ENCODE data around the gene KLK10.

KLK10 gene

DNA sequence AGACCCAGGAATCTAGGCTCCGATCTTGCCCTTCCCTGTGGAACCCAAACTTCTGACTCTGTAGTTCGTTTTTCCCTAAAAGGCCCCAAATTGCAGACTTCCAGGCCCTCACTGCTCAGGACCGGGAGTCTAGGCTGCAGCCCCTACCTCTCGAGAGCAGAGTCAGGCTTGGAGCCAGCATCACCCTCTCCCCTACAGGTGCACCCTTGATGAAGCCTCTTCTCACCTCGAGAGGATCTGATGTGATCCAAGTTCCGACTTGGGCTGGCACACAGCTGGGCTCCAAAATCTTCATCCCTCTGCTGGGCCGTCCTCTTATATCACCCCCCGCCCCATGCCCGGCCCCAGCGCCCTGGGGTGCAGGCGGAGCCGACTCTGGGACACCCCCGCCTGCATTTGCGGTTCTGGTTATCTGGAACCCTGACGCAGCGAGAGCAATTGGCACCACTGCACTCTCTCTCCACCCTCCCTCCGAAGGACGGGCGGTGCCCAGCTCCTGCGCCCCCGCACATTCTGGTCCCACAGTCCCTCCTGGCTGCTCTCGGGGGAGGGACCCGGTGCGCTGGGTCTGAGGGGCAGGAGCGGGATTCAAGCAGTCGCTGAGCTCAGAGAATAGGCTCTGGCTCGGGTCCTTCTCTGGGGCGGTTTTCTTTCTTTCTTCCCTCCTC is 35.8 kb downstream of the KLK10 start, which contains the start of gene KLK7:
TSS of gene KLK7 (minus strand) at position 293 of the 668 bp plus-strand sequence. CDS start 1,518 bp downstream, outside the sequence.
- no peak within 1 kb of the TSS for H2AK5ac ChIP-seq (ENCODE audit: low read length)
- no peak within 1 kb of the TSS for H4K5ac ChIP-seq (ENCODE audit: low read length)
- H2BK5ac ChIP-seq (ENCODE audit: low read length), result no peak within 1 kb of the TSS
- H3K4me2 ChIP-seq (ENCODE audit: low read length), result peak within 1 kb of the TSS; percentile 15
- H4K8ac ChIP-seq (ENCODE audit: low read depth, low read length), result no peak within 1 kb of the TSS
- H3K23ac ChIP-seq (ENCODE audit: low read length), result no peak within 1 kb of the TSS
- no peak within 1 kb of the TSS for H3K27ac ChIP-seq (ENCODE audit: low read depth, low read length)
- H3K4me3 ChIP-seq (ENCODE audit: low read length), result no peak within 1 kb of the TSS
- peak within 1 kb of the TSS; percentile 25 for H3K56ac ChIP-seq (ENCODE audit: low read length)
- H3K18ac ChIP-seq (ENCODE audit: low read length), result no peak within 1 kb of the TSS
- no peak for DNase-seq
- no peak within 1 kb of the TSS for H3K4ac ChIP-seq (ENCODE audit: low read depth, low read length)
- no peak within 1 kb of the TSS for H2BK120ac ChIP-seq (ENCODE audit: low read depth, low read length)
- no peaks in the 10 kb centered on the region for H3K79me2 ChIP-seq (ENCODE audit: control insufficient read depth, insufficient read depth, low read length)
- no CpG with 5 or more reads among the region's 28 CpGs for WGBS (ENCODE audit: extremely low coverage, insufficient coverage, low lambda C conversion rate)
- no peak within 1 kb of the TSS for H2BK15ac ChIP-seq (replicated peaks; ENCODE audit: low read depth)
- H3K79me1 ChIP-seq (ENCODE audit: low read length), result no peaks in the 10 kb centered on the region
- no peak within 1 kb of the TSS for H3K9ac ChIP-seq (ENCODE audit: low read length)
- no peaks in the 10 kb centered on the region for H3K36me3 ChIP-seq (ENCODE audit: control insufficient read depth, insufficient read depth, low read length)
- H3K4me1 ChIP-seq (ENCODE audit: control insufficient read depth, low read depth, low read length), result no peaks in the 10 kb centered on the region
- no peaks in the 10 kb centered on the region for H3K27me3 ChIP-seq (ENCODE audit: insufficient read depth, low read length, poor library complexity)

DNA sequence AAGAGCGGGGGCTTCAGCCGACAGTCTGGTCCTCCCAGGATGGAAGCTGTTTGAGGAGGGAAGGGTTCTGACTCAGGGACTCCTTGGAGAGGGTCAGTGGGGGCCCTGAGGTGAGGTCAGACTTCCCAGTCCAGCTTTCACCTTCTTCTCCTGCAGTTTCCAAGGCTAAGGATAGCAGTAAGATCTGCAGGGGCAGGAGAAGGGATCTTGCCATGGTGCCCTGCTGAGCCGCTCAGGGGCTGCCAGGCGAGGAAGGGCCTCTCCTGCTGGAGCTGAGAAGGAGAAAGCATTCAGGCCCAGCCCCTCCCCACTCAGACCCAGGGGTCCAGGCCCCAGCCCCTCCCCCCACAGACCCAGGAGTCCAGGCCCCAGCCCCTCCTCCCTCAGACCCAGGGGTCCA is 37.3 kb downstream of the KLK10 start:
- Histone ChIP-seq H3K56ac (ENCODE audit: low read length) (no peak overlapping the region), H3K4me1 (ENCODE audit: control insufficient read depth, low read depth, low read length) (no peaks in the 10 kb centered on the region), H4K5ac (ENCODE audit: low read length) (no peak overlapping the region), H3K27ac (ENCODE audit: low read depth, low read length) (no peak overlapping the region), H3K79me2 (ENCODE audit: control insufficient read depth, insufficient read depth, low read length) (no peaks in the 10 kb centered on the region), H3K18ac (ENCODE audit: low read length) (no peak overlapping the region), H2BK15ac (replicated peaks; ENCODE audit: low read depth) (no peak overlapping the region), H2BK120ac (ENCODE audit: low read depth, low read length) (no peak overlapping the region), H3K4ac (ENCODE audit: low read depth, low read length) (no peak overlapping the region), H3K4me2 (ENCODE audit: low read length) (no peak overlapping the region), H3K4me3 (ENCODE audit: low read length) (no peak overlapping the region), H3K9ac (ENCODE audit: low read length) (no peak overlapping the region), H3K23ac (ENCODE audit: low read length) (no peak overlapping the region), H2BK5ac (ENCODE audit: low read length) (no peak overlapping the region), H3K27me3 (ENCODE audit: insufficient read depth, low read length, poor library complexity) (no peaks in the 10 kb centered on the region), H3K36me3 (ENCODE audit: control insufficient read depth, insufficient read depth, low read length) (no peaks in the 10 kb centered on the region), H4K8ac (ENCODE audit: low read depth, low read length) (no peak overlapping the region), H3K79me1 (ENCODE audit: low read length) (no peaks in the 10 kb centered on the region), H2AK5ac (ENCODE audit: low read length) (no peak overlapping the region)
- WGBS (ENCODE audit: extremely low coverage, insufficient coverage, low lambda C conversion rate), result no CpG with 5 or more reads among the region's 4 CpGs
- no peak for DNase-seq

DNA sequence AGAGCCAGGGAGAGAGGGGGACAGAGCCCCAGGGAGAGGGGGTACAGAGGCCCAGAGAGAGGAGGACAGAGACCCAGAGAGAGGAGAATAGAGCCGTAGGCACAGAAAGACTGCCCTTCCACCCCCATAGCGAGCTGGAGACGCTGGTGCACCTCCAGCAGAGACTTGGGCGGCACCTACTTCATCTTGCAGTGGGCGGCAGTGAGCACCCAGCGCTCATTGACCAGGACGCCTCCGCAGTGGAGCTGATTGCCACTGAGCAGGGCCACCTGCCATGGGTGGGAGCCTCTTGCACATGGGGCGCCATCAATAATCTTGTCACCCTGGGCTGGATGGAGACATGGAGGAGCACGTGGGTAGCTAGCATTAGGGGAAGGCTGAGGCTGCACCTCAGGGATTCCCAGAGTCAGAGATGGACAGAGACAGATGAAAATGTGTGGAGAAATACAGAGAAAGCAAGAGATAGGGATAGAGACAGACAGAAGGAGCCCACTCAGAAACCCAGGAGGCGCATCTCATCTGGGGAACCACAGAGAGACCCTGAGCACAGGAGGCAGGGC is 37.8 kb downstream of the KLK10 start:
- no CpG with 5 or more reads among the region's 11 CpGs for WGBS (ENCODE audit: extremely low coverage, insufficient coverage, low lambda C conversion rate)
- no peak overlapping the region for H3K4ac ChIP-seq (ENCODE audit: low read depth, low read length)
- H3K79me1 ChIP-seq (ENCODE audit: low read length), result no peaks in the 10 kb centered on the region
- H3K79me2 ChIP-seq (ENCODE audit: control insufficient read depth, insufficient read depth, low read length), result no peaks in the 10 kb centered on the region
- no peaks in the 10 kb centered on the region for H3K4me1 ChIP-seq (ENCODE audit: control insufficient read depth, low read depth, low read length)
- H4K8ac ChIP-seq (ENCODE audit: low read depth, low read length), result no peak overlapping the region
- H3K56ac ChIP-seq (ENCODE audit: low read length), result no peak overlapping the region
- H3K27ac ChIP-seq (ENCODE audit: low read depth, low read length), result no peak overlapping the region
- no peak overlapping the region for H2BK15ac ChIP-seq (replicated peaks; ENCODE audit: low read depth)
- H2BK120ac ChIP-seq (ENCODE audit: low read depth, low read length), result no peak overlapping the region
- no peak overlapping the region for H3K18ac ChIP-seq (ENCODE audit: low read length)
- no peak overlapping the region for H2AK5ac ChIP-seq (ENCODE audit: low read length)
- no peak overlapping the region for H3K9ac ChIP-seq (ENCODE audit: low read length)
- H3K23ac ChIP-seq (ENCODE audit: low read length), result no peak overlapping the region
- no peak overlapping the region for H3K4me3 ChIP-seq (ENCODE audit: low read length)
- no peaks in the 10 kb centered on the region for H3K36me3 ChIP-seq (ENCODE audit: control insufficient read depth, insufficient read depth, low read length)
- no peak for DNase-seq
- H2BK5ac ChIP-seq (ENCODE audit: low read length), result no peak overlapping the region
- H3K4me2 ChIP-seq (ENCODE audit: low read length), result no peak overlapping the region
- no peaks in the 10 kb centered on the region for H3K27me3 ChIP-seq (ENCODE audit: insufficient read depth, low read length, poor library complexity)
- no peak overlapping the region for H4K5ac ChIP-seq (ENCODE audit: low read length)

DNA sequence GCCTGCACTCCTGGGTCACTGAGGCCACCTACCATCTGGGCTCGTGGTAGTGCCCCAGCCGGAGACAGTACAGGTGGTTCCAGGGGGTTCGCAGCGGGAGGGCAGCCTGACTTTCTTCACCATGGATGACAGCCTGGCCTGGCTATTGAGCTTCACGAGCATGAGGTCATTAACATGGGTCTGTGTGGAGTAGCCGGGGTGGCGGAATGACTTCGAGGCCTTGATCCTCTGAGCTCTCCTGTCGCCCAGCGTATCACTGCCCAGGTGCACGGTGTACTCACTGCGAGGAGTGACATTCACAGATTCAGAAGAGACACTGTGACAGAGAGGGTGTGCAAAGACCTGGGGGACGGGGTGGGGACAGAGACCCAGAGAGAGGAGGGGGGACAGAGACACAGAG is 39.3 kb downstream of the KLK10 start:
- H3K4me1 ChIP-seq (ENCODE audit: control insufficient read depth, low read depth, low read length), result no peaks in the 10 kb centered on the region
- H2AK5ac ChIP-seq (ENCODE audit: low read length), result no peak overlapping the region
- peak; percentile 31 for DNase-seq

DNA sequence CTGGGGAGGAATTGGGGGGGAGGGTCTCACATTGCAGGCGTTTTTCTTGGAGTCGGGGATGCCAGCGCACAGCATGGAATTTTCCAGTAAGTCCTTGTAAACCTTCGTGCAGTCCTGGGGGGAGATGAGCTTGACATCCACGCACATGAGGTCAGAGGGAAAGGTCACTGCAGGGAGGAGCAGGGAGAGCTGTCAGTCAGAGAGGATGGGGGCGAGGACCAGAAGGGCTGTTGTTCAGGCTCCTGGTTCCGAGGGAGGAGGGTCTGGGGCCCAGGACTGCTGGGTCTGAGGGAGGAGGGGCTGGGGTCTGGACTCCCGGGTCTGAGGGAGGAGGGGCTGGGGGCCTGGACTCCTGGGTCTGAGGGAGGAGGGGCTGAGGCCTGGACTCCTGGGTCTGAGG is 39.8 kb downstream of the KLK10 start:
- peak; percentile 18 for DNase-seq
- H3K9ac ChIP-seq (ENCODE audit: low read length), result no peak overlapping the region
- H2BK5ac ChIP-seq (ENCODE audit: low read length), result no peak overlapping the region
- no peaks in the 10 kb centered on the region for H3K36me3 ChIP-seq (ENCODE audit: control insufficient read depth, insufficient read depth, low read length)
- H3K79me1 ChIP-seq (ENCODE audit: low read length), result no peaks in the 10 kb centered on the region
- H3K27ac ChIP-seq (ENCODE audit: low read depth, low read length), result no peak overlapping the region
- no peak overlapping the region for H3K4ac ChIP-seq (ENCODE audit: low read depth, low read length)
- no peak overlapping the region for H2AK5ac ChIP-seq (ENCODE audit: low read length)
- no peaks in the 10 kb centered on the region for H3K79me2 ChIP-seq (ENCODE audit: control insufficient read depth, insufficient read depth, low read length)
- no peak overlapping the region for H3K18ac ChIP-seq (ENCODE audit: low read length)
- WGBS (ENCODE audit: extremely low coverage, insufficient coverage, low lambda C conversion rate), result no CpG with 5 or more reads among the region's 8 CpGs
- H4K5ac ChIP-seq (ENCODE audit: low read length), result no peak overlapping the region
- H3K4me3 ChIP-seq (ENCODE audit: low read length), result no peak overlapping the region
- no peak overlapping the region for H2BK15ac ChIP-seq (replicated peaks; ENCODE audit: low read depth)
- H3K23ac ChIP-seq (ENCODE audit: low read length), result no peak overlapping the region
- H3K56ac ChIP-seq (ENCODE audit: low read length), result no peak overlapping the region
- H2BK120ac ChIP-seq (ENCODE audit: low read depth, low read length), result no peak overlapping the region
- no peaks in the 10 kb centered on the region for H3K4me1 ChIP-seq (ENCODE audit: control insufficient read depth, low read depth, low read length)
- no peak overlapping the region for H4K8ac ChIP-seq (ENCODE audit: low read depth, low read length)
- H3K4me2 ChIP-seq (ENCODE audit: low read length), result no peak overlapping the region
- H3K27me3 ChIP-seq (ENCODE audit: insufficient read depth, low read length, poor library complexity), result no peaks in the 10 kb centered on the region

More for the DNA sequence above, 39.3 kb downstream of the KLK10 start:
- Histone ChIP-seq H4K5ac (ENCODE audit: low read length) (no peak overlapping the region), H3K4me2 (ENCODE audit: low read length) (no peak overlapping the region), H3K23ac (ENCODE audit: low read length) (no peak overlapping the region), H3K18ac (ENCODE audit: low read length) (no peak overlapping the region), H3K27me3 (ENCODE audit: insufficient read depth, low read length, poor library complexity) (no peaks in the 10 kb centered on the region), H3K4ac (ENCODE audit: low read depth, low read length) (no peak overlapping the region), H4K8ac (ENCODE audit: low read depth, low read length) (no peak overlapping the region), H3K9ac (ENCODE audit: low read length) (no peak overlapping the region), H2BK120ac (ENCODE audit: low read depth, low read length) (no peak overlapping the region), H3K56ac (ENCODE audit: low read length) (no peak overlapping the region), H3K79me1 (ENCODE audit: low read length) (no peaks in the 10 kb centered on the region), H3K36me3 (ENCODE audit: control insufficient read depth, insufficient read depth, low read length) (no peaks in the 10 kb centered on the region), H2BK15ac (replicated peaks; ENCODE audit: low read depth) (no peak overlapping the region), H2BK5ac (ENCODE audit: low read length) (no peak overlapping the region), H3K4me3 (ENCODE audit: low read length) (no peak overlapping the region), H3K79me2 (ENCODE audit: control insufficient read depth, insufficient read depth, low read length) (no peaks in the 10 kb centered on the region), H3K27ac (ENCODE audit: low read depth, low read length) (no peak overlapping the region)
- no CpG with 5 or more reads among the region's 13 CpGs for WGBS (ENCODE audit: extremely low coverage, insufficient coverage, low lambda C conversion rate)

Data from mesendoderm (in vitro differentiated cells).